SH-SY5Y (cell line): ENCODE results near the gene UBE3D.

Experiments
- GATA2 ChIP-seq: IDR thresholded peaks from 2 replicates; pipeline ENCODE4 v1.6.1; 2011; ENCODE audit warnings: mild to moderate bottlenecking, low read depth, low read length
- GATA3 ChIP-seq: IDR thresholded peaks from 2 replicates; pipeline ENCODE4 v1.6.1; 2011; ENCODE audit warnings: low read depth, mild to moderate bottlenecking, low read length, moderate library complexity

DNA sequence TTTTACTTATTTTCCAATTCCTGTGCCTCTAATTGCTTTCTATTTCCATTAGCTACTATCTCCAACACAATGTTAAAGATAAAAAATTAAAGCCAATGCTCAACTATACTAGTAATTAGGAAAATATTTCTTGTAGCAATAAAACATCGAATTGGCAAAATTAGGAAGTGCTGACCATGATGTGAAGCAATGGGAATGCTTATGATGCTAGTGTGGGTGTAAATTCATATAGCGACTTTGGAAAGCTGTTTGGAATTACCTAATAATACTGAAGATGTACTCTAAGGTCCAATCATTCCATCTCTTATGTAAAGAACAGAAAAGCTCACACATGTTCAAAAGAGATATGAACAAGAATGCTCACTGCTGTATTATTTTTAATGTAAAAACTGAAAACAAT is 78.2 kb downstream of the UBE3D start:
- no peak for TF ChIP-seq GATA2
- TF ChIP-seq GATA3, result no peak
